ENCODE results near the gene PNLIPRP1. TPM values are rescaled to one million over a fixed set of nuclear protein-coding genes. Genes with fewer than 3 reads are reported as not detected.

PNLIPRP1 gene
- total and polyA plus RNA-seq, 11 donors, result 0.08 to 1.5 (median 0.53) TPM; not detected in 6

DNA sequence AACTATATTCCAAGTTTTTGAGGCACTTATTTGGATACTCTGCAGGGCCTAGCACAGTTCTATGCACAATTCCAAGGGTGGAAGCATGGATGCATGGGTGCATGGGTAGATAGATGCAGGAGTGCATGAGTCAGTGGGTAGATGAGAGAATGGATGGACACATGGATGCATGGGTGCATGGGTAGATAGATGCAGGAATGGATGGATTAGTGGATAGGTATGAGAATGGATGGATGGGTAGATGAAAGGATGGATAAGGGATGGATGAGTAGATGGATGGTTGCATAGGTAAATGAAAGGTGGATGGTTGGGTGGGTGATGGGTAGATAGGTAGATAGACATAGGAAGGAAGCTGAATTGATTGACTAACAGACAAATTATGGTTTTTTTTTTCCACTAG lies 45.6 kb downstream of the PNLIPRP1 start:
- no peak overlapping the region for H3K27ac ChIP-seq
- peaks cover 0 to 16% (median 0%) of the 10 kb centered on the region in 12 donors for H3K9me3 ChIP-seq
- no peak overlapping the region for H3K4me3 ChIP-seq
- no peak for DNase-seq
- H3K36me3 ChIP-seq, result no peaks in the 10 kb centered on the region
- ATAC-seq, result no peak
- TF ChIP-seq, protein P1, sequence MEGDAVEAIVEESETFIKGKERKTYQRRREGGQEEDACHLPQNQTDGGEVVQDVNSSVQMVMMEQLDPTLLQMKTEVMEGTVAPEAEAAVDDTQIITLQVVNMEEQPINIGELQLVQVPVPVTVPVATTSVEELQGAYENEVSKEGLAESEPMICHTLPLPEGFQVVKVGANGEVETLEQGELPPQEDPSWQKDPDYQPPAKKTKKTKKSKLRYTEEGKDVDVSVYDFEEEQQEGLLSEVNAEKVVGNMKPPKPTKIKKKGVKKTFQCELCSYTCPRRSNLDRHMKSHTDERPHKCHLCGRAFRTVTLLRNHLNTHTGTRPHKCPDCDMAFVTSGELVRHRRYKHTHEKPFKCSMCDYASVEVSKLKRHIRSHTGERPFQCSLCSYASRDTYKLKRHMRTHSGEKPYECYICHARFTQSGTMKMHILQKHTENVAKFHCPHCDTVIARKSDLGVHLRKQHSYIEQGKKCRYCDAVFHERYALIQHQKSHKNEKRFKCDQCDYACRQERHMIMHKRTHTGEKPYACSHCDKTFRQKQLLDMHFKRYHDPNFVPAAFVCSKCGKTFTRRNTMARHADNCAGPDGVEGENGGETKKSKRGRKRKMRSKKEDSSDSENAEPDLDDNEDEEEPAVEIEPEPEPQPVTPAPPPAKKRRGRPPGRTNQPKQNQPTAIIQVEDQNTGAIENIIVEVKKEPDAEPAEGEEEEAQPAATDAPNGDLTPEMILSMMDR (IDR thresholded peaks at IDR 0.05), result no peak
- no peak for TF ChIP-seq POLR2A (IDR thresholded peaks at IDR 0.05)
- no peaks in the 10 kb centered on the region for H3K4me1 ChIP-seq
- peaks cover 0 to 7% (median 0%) of the 10 kb centered on the region in 9 donors for H3K27me3 ChIP-seq
- intact Hi-C loops (cut with DNase I), result no loop called here

DNA sequence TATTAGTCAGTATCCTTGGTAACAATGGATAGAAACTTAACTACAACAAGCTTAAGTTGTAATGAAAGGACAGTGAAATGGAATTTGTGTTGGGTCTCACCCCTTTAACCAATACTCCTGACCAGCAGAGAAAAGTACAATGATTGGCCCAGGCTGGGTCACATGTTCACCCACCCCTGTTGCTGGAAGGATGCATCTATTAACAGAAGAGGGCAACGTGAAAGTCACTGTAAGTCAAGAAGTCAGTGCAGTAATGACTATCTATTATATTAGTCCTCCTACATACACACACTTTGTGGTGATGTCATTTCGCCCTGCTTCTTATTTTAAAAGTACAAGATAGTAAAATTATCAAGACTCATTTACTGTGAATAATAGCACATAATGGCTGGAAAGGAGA lies 46.2 kb downstream of the PNLIPRP1 start:
- Histone ChIP-seq H3K27ac (no peak overlapping the region), H3K27me3 (peaks cover 0 to 7% (median 0%) of the 10 kb centered on the region in 9 donors), H3K4me3 (no peak overlapping the region), H3K36me3 (no peaks in the 10 kb centered on the region), H3K4me1 (no peaks in the 10 kb centered on the region), H3K9me3 (peaks cover 0 to 16% (median 0%) of the 10 kb centered on the region in 12 donors)
- TF ChIP-seq, protein P1 (IDR thresholded peaks at IDR 0.05), result no peak
- TF ChIP-seq POLR2A (IDR thresholded peaks at IDR 0.05), result no peak
- intact Hi-C loops (cut with DNase I), result no loop called here
- 34 to 42% (median 37%) methylated on average over 2 of the region's 2 CpGs for WGBS, 4 donors
- DNase-seq (no peak), ATAC-seq (no peak)

DNA sequence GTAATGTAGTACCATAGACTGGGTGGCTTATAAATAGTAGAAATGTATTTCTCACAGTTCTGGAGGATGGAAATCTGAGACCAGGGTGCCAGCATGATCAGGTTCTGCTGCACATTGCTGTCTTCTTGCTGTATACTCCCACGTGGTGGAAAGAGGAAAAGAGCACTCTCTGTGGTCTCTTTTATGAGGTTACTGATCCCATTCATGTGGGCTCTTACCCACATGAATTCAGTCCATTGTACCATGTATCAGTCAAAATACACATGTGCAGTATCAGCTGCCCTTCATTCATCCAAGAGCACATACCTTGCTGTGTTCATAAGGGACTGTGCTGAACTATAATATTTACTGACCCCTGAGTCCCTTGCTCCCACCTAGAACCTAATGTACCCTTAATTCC lies 47.1 kb downstream of the PNLIPRP1 start:
- Histone ChIP-seq H3K4me1 (no peaks in the 10 kb centered on the region), H3K27ac (no peak overlapping the region), H3K36me3 (no peaks in the 10 kb centered on the region), H3K4me3 (no peak overlapping the region), H3K27me3 (peaks cover 0 to 7% (median 0%) of the 10 kb centered on the region in 9 donors), H3K9me3 (peaks cover 0 to 16% (median 0%) of the 10 kb centered on the region in 12 donors)
- intact Hi-C loops (cut with DNase I), result no loop called here
- no peak for TF ChIP-seq POLR2A (IDR thresholded peaks at IDR 0.05)
- TF ChIP-seq, protein P1 (IDR thresholded peaks at IDR 0.05), result no peak
- 20 to 43% (median 27%) methylated on average over 1 of the region's 1 CpG for WGBS, 4 donors
- DNase-seq (no peak), ATAC-seq (no peak)

DNA sequence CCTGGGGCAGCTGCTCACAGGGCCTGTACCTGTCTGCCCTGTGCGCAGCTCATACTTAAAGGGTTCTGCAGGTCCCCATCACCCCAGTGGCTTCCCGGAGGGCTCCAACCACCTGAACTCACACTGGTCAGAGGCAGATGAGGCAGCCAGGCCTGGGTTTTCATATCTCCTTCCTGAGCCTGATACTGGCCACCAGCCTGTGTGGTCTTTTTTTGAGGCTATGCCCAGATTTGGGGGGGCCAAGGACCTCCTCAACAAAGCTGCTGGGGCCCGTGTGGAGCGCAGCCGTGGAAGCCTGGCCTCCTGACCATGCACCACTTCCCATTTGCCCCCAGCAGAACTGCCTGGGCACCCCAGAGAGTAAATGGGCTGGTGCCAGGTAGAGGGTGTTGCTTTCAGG lies 55.7 kb downstream of the PNLIPRP1 start:
- Histone ChIP-seq H3K4me3 (no peak overlapping the region), H3K27ac (no peak overlapping the region), H3K27me3 (peaks cover 0 to 9% (median 0%) of the 10 kb centered on the region in 9 donors), H3K9me3 (peaks cover 0 to 17% (median 2%) of the 10 kb centered on the region in 12 donors), H3K4me1 (no peaks in the 10 kb centered on the region), H3K36me3 (no peaks in the 10 kb centered on the region)
- WGBS, 4 donors, result 88 to 95% (median 89%) methylated on average over 2 to 5 of the region's 5 CpGs
- intact Hi-C loops (cut with DNase I), result no loop called here
- DNase-seq (no peak), ATAC-seq (no peak)
- TF ChIP-seq POLR2A (IDR thresholded peaks at IDR 0.05), result no peak
- TF ChIP-seq, protein P1 (IDR thresholded peaks at IDR 0.05), result no peak
